CD14-positive monocyte (primary cell): ENCODE data around the gene TXNIP. TPM values are rescaled to one million over a fixed set of nuclear protein-coding genes. Genes with fewer than 3 reads are reported as not detected.

Experiments
- DNase-seq, 3 donors: peaks; one replicate each; pipeline ENCODE4 v3.0.0-alpha.2; 2011 to 2022
- H2AFZ ChIP-seq: 2 replicates; pipeline ENCODE4 v1.6.0; 2012; ENCODE audit warnings: mild to moderate bottlenecking, low read depth, low read length, inconsistent platforms; ENCODE audit not compliant: insufficient read depth, poor library complexity, severe bottlenecking
- H3K27ac ChIP-seq, 2 donors: 1 replicate in 1 of 2; 2 replicates in 1 of 2; pipeline ENCODE4 v1.5.1; 2012 to 2013; ENCODE audit warnings: low read length in 2 of 2, control low read depth in 1 of 2, inconsistent platforms in 1 of 2, low read depth in 1 of 2, mild to moderate bottlenecking in 1 of 2
- H3K27me3 ChIP-seq, 2 donors: one replicate each; pipeline versions ENCODE4 v1.6.0 to v1.6.1; 2011 to 2013; ENCODE audit warnings: low read length in 2 of 2; ENCODE audit not compliant: control insufficient read depth in 2 of 2, insufficient read depth in 2 of 2
- H3K36me3 ChIP-seq, 2 donors: replicated peaks in 1 of 2; 1 replicate in 1 of 2; 2 replicates in 1 of 2; pipeline versions ENCODE4 v1.5.1 to v1.6.1; 2012 to 2013; ENCODE audit warnings: low read length in 2 of 2, control low read depth in 1 of 2, inconsistent platforms in 1 of 2, mild to moderate bottlenecking in 1 of 2; ENCODE audit not compliant: insufficient read depth in 2 of 2, control insufficient read depth in 1 of 2
- H3K4me1 ChIP-seq, 2 donors: 1 replicate in 1 of 2; 2 replicates in 1 of 2; pipeline versions ENCODE4 v1.5.1 to v1.6.1; 2012 to 2013; ENCODE audit warnings: low read length in 2 of 2, control low read depth in 1 of 2, inconsistent platforms in 1 of 2, mild to moderate bottlenecking in 1 of 2, moderate library complexity in 1 of 2; ENCODE audit not compliant: insufficient read depth in 2 of 2, control insufficient read depth in 1 of 2
- H3K4me2 ChIP-seq: replicated peaks from 2 replicates; pipeline ENCODE3; 2012; ENCODE audit warnings: low read length, moderate library complexity, mild to moderate bottlenecking; ENCODE audit not compliant: poor library complexity, severe bottlenecking; ENCODE audit errors: extremely low read depth
- H3K4me3 ChIP-seq, 3 experiments: fragments of 200-600 bp in 1 of 3; sonication (generic) in 1 of 3; replicated peaks in 1 of 3; 1 replicate in 2 of 3; 2 replicates in 1 of 3; pipeline ENCODE4 v1.5.1; 2011 to 2013; ENCODE audit warnings: low read length in 3 of 3, mild to moderate bottlenecking in 3 of 3, control low read depth in 2 of 3, low read depth in 2 of 3, inconsistent platforms in 1 of 3, moderate library complexity in 1 of 3
- H3K79me2 ChIP-seq: 2 replicates; pipeline ENCODE4 v1.6.0; 2012; ENCODE audit warnings: mild to moderate bottlenecking, control low read depth, inconsistent platforms, low read length, moderate library complexity; ENCODE audit not compliant: insufficient read depth
- H3K9ac ChIP-seq: 2 replicates; pipeline ENCODE4 v1.6.0; 2017; ENCODE audit warnings: low read length, mild to moderate bottlenecking; ENCODE audit not compliant: insufficient read depth, poor library complexity, severe bottlenecking
- H3K9me3 ChIP-seq, 2 donors: replicated peaks in 1 of 2; 1 replicate in 1 of 2; 2 replicates in 1 of 2; pipeline versions ENCODE4 v1.5.1 to v1.6.1; 2012 to 2013; ENCODE audit warnings: low read length in 2 of 2, control low read depth in 1 of 2; ENCODE audit not compliant: control insufficient read depth in 1 of 2, insufficient read depth in 1 of 2
- H4K20me1 ChIP-seq: 2 replicates; pipeline ENCODE4 v1.6.0; 2012; ENCODE audit warnings: mild to moderate bottlenecking, low read length, control low read depth, moderate library complexity; ENCODE audit not compliant: insufficient read depth
- H3K27ac Mint-ChIP-seq, 7 donors: one replicate each; pipeline ENCODE4 v1.8.0; 2020; ENCODE audit warnings: mild to moderate bottlenecking in 7 of 7, mixed read lengths in 7 of 7, moderate library complexity in 6 of 7, inconsistent platforms in 2 of 7
- H3K27me3 Mint-ChIP-seq, 3 donors: one replicate each; pipeline ENCODE4 v1.8.0; 2021 to 2022; ENCODE audit warnings: low read depth in 3 of 3, mild to moderate bottlenecking in 3 of 3, mixed read lengths in 3 of 3, moderate library complexity in 3 of 3, inconsistent platforms in 1 of 3
- H3K36me3 Mint-ChIP-seq, 2 donors: one replicate each; pipeline ENCODE4 v1.8.0; 2020; ENCODE audit warnings: mixed read lengths in 2 of 2, inconsistent platforms in 1 of 2, mild to moderate bottlenecking in 1 of 2
- H3K4me1 Mint-ChIP-seq: one replicate; pipeline ENCODE4 v1.8.0; 2020; ENCODE audit warnings: mild to moderate bottlenecking, mixed read lengths
- H3K4me3 Mint-ChIP-seq, 2 donors: one replicate each; pipeline ENCODE4 v1.8.0; 2020; ENCODE audit warnings: mild to moderate bottlenecking in 2 of 2, mixed read lengths in 2 of 2, moderate library complexity in 1 of 2
- H3K9me3 Mint-ChIP-seq, 7 donors: one replicate each; pipeline ENCODE4 v1.8.0; 2020 to 2022; ENCODE audit warnings: mixed read lengths in 7 of 7, mild to moderate bottlenecking in 6 of 7, moderate library complexity in 6 of 7, inconsistent platforms in 2 of 7
- CTCF ChIP-seq: fragments of 200-600 bp; IDR thresholded peaks from one replicate; pipeline ENCODE4 v1.8.0; 2022; ENCODE audit warnings: antibody characterized with exemption, mild to moderate bottlenecking
- WGBS: methylation state at CpG from one replicate; pipeline ENCODE4 v1.1.5; 2013; ENCODE audit warnings: missing lambda C conversion rate; ENCODE audit not compliant: insufficient coverage; 5-methylcytosine and 5-hydroxymethylcytosine counted together
- intact Hi-C, 2 donors: fragments of 100-400 bp; cut with micrococcal nuclease; formaldehyde crosslinking; loops; one replicate each; pipeline versions ENCODE4 v1.15.0 to v1.15.1; 2023
- polyA plus RNA-seq, 3 donors: library from polyadenylated mRNA; depleted of rRNA in 1 of 3; unstranded in 2 of 3; stranded (reverse) in 1 of 3; fragments of 300-500 nt in 2 of 3; fragments of >200 nt in 1 of 3; fragmentation: Illumina TruSeq in 2 of 3; gene quantifications; 1 replicate in 2 of 3; 2 replicates in 1 of 3; pipeline ENCODE4 v1.2.3, GENCODE V29; 2012 to 2021

TXNIP gene
- polyA plus RNA-seq, 3 donors: 640 to 3,778 (median 844) TPM

- Mint-ChIP-seq H3K27me3 (no peaks in the 10 kb centered on the region), H3K36me3 (peaks cover 0 to 2% of the 10 kb centered on the region in 2 donors), H3K4me3 (no peak overlapping the region), H3K27ac (peak overlapping the region; percentile 74 to 90 (median 85)), H3K9me3 (no peaks in the 10 kb centered on the region), H3K4me1 (peaks cover 64% of the 10 kb centered on the region)
- H3K79me2 ChIP-seq: peaks cover 24% of the 10 kb centered on the region
- peaks cover 75 to 100% of the 10 kb centered on the region in 2 donors for H3K4me1 ChIP-seq
- no peaks in the 10 kb centered on the region for H4K20me1 ChIP-seq
- H2AFZ ChIP-seq: no peak overlapping the region
- H3K27ac ChIP-seq: peak overlapping the region; percentile 36 to 69
- DNase-seq: peak in 1 of 3 donors; percentile 55
- H3K4me3 ChIP-seq: peak overlapping the region in 1 of 3 experiments; percentile 35
- H3K4me2 ChIP-seq: peak overlapping the region; percentile 3
- H3K9ac ChIP-seq: no peak overlapping the region
- intact Hi-C loops: no loop called here
- no peaks in the 10 kb centered on the region for H3K27me3 ChIP-seq
- no peak for TF ChIP-seq CTCF
- H3K36me3 ChIP-seq: no peaks in the 10 kb centered on the region
- WGBS: 100% methylated on average over 1 of the region's 1 CpG
- no peaks in the 10 kb centered on the region for H3K9me3 ChIP-seq
Measured at GRCh38 chr1:145983206-145983675, 13.1 kb downstream of the TXNIP start.

- H3K27me3 ChIP-seq: no peaks in the 10 kb centered on the region
- H3K27ac Mint-ChIP-seq: peak overlapping the region in 5 of 7 donors; percentile 17 to 86 (median 38)
- H3K79me2 ChIP-seq: peaks cover 30% of the 10 kb centered on the region
- H3K9ac ChIP-seq: no peak overlapping the region
- no peak for DNase-seq
- peak overlapping the region in 1 of 2 donors; percentile 69 for H3K27ac ChIP-seq
- no peak overlapping the region for H3K4me3 Mint-ChIP-seq
- no peak overlapping the region for H3K4me2 ChIP-seq
- no peaks in the 10 kb centered on the region for H3K9me3 Mint-ChIP-seq
- no peak for TF ChIP-seq CTCF
- no peaks in the 10 kb centered on the region for H3K36me3 ChIP-seq
- peaks cover 80 to 100% of the 10 kb centered on the region in 2 donors for H3K4me1 ChIP-seq
- peaks cover 56% of the 10 kb centered on the region for H3K4me1 Mint-ChIP-seq
- WGBS: 85% methylated on average over 4 of the region's 6 CpGs
- no peak overlapping the region for H2AFZ ChIP-seq
- H3K36me3 Mint-ChIP-seq: peaks cover 2% of the 10 kb centered on the region in 2 donors
- no peaks in the 10 kb centered on the region for H3K9me3 ChIP-seq
- H3K27me3 Mint-ChIP-seq: no peaks in the 10 kb centered on the region
- no peak overlapping the region for H3K4me3 ChIP-seq
- intact Hi-C loops: no loop called here
- no peaks in the 10 kb centered on the region for H4K20me1 ChIP-seq
Measured at GRCh38 chr1:145982010-145982723, 14.2 kb downstream of the TXNIP start.
